ENCODE results near the gene AURKB. TPM values are rescaled to one million over a fixed set of nuclear protein-coding genes. Genes with fewer than 3 reads are reported as not detected.
A peak's percentile ranks its signal among the peaks of the same experiment; 100 is the strongest.

AURKB gene
- total and polyA plus RNA-seq, 2 of the 13 experiments (the other 11 are each of a cell fraction or from before 2014, with no cell fraction given) = 29.5 to 75.3 TPM

GRCh38 chr17:8220783-8221662, 10.6 kb upstream of the AURKB start (continued):
- TF ChIP-seq ZNF646 (CRISPR knock-in tag; IDR thresholded peaks at IDR 0.05) (no peak), ZFP37 (CRISPR knock-in tag; IDR thresholded peaks at IDR 0.05; ENCODE audit: borderline replicate concordance) (no peak), LBX2 (CRISPR knock-in tag; IDR thresholded peaks at IDR 0.05; ENCODE audit: borderline replicate concordance) (no peak), ZNF296 (CRISPR knock-in tag; conservative IDR thresholded peaks at IDR 0.05) (0 out of 2 replicates have a peak, but pooled peaks have one; percentile 40), PAF1 (CRISPR knock-in tag; IDR thresholded peaks at IDR 0.05) (no peak), ZNF883 (CRISPR knock-in tag; IDR thresholded peaks at IDR 0.05; ENCODE audit: not compliant biosample characterization) (peak; percentile 45), ELF1 (CRISPR knock-in tag; IDR thresholded peaks at IDR 0.05) (peak; percentile 43; the same call in 1 of the 2 replicates), ZEB1 (IDR thresholded peaks at IDR 0.05; ENCODE audit: insufficient replicate concordance, low read depth) (no peak), PCBP2 (optimal IDR thresholded peaks at IDR 0.05; ENCODE audit: low read depth, low read length, poor library complexity, severe bottlenecking) (no peak), YEATS2 (CRISPR knock-in tag; IDR thresholded peaks at IDR 0.05; ENCODE audit: borderline replicate concordance) (no peak), ZNF816 (CRISPR knock-in tag; IDR thresholded peaks at IDR 0.05; ENCODE audit: borderline replicate concordance) (peak; percentile 88; the same call in 1 of the 2 replicates), PRDM4 (CRISPR knock-in tag; IDR thresholded peaks at IDR 0.05; ENCODE audit: borderline replicate concordance) (0 out of 2 replicates have a peak, but pooled peaks have one; percentile 53), SNRNP70 (IDR thresholded peaks at IDR 0.05; ENCODE audit: low read depth, low read length) (no peak), MATR3 (CRISPR knock-in tag; IDR thresholded peaks at IDR 0.05) (no peak), ZFYVE20 (CRISPR knock-in tag; IDR thresholded peaks at IDR 0.05; ENCODE audit: borderline replicate concordance, low read depth) (no peak), ZNF33A (CRISPR knock-in tag; IDR thresholded peaks at IDR 0.05; ENCODE audit: borderline replicate concordance) (peak; percentile 92; the same call in 1 of the 2 replicates), BORCS8-MEF2B (CRISPR knock-in tag; IDR thresholded peaks at IDR 0.05) (peak; percentile 45), IKZF1 (IDR thresholded peaks at IDR 0.05) (no peak), ZNF17 (CRISPR knock-in tag; IDR thresholded peaks at IDR 0.05) (no peak), ZNF7 (CRISPR knock-in tag; IDR thresholded peaks at IDR 0.05) (no peak)

Data from HepG2 (cell line).